HUES6 (cell line): ENCODE measurements around the gene PPP2R5A.

Source experiments
- H3K27ac ChIP-seq: 2 replicates; pipeline ENCODE4 v1.7.0; 2013; ENCODE audit warnings: low read depth, mild to moderate bottlenecking, low read length, inconsistent platforms
- H3K27me3 ChIP-seq: 2 replicates; pipeline ENCODE4 v1.6.1; 2013; ENCODE audit warnings: low read length; ENCODE audit not compliant: control insufficient read depth, insufficient read depth
- H3K36me3 ChIP-seq: 2 replicates; pipeline ENCODE4 v1.6.1; 2013; ENCODE audit warnings: low read length; ENCODE audit not compliant: control insufficient read depth, insufficient read depth
- H3K4me1 ChIP-seq: 2 replicates; pipeline ENCODE4 v1.6.1; 2013; ENCODE audit warnings: low read length; ENCODE audit not compliant: control insufficient read depth, insufficient read depth
- H3K4me3 ChIP-seq: 2 replicates; pipeline ENCODE4 v1.5.1; 2013; ENCODE audit warnings: low read depth, low read length
- H3K9ac ChIP-seq: one replicate; pipeline ENCODE4 v1.6.1; 2013; ENCODE audit warnings: mild to moderate bottlenecking, low read length
- H3K9me3 ChIP-seq: 2 replicates; pipeline ENCODE4 v1.6.1; 2013; ENCODE audit warnings: low read depth, low read length; ENCODE audit not compliant: control insufficient read depth, insufficient read depth

PPP2R5A gene

DNA sequence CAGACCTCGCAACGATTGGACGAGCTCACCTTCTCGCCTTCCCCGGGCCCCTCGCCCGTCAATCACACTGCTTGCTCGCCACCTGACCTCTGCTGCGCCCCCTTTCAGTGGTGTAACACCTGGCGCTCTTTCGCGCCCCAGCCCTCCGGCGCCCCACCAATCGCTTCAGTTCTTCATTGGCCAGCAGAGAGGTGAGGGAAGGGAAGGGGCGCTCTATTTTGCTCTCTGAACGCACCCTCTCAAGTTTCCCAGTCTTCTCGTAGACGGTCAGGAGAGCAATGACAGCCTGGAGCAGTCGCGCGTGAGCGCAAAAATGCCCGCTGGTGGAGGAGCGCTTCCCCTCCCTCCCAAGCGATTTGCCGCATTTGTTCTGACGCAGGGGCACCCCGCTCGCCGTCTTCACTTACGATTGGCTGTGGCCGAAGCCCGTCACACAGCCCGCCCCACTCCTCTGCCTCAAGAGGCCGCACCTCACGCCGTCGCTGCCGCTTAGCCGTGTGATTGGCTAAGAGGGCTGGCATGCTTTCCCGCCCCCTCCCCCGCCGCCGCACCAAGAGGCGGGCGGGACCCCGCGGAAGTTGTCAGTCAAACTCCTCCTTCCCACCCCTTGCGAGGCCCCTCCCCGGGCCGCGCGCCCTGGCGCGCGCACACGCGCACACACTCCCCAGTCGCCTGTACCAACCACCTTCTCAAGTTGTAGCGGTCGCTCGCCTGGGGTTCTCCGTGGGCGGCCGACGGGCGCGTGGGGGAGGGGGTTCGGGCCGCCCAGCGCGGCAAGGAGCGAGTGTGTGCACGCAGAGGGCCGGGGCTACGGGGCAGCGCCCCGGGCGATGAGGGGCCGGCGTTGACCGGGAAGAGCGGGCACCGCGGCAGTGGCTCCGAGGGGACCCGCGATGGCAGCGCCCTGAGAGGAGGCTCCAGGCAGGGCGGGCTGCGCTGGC, at the start of gene PPP2R5A:
Gene PPP2R5A, plus strand, starts transcription at position 667 of the 941 bp plus-strand sequence. CDS start 701 bp downstream, outside the sequence.
- H3K9me3 ChIP-seq: no peaks in the 10 kb centered on the region
- peak within 1 kb of the TSS; percentile 82 for H3K9ac ChIP-seq
- H3K36me3 ChIP-seq: no peaks in the 10 kb centered on the region
- H3K4me3 ChIP-seq: peak within 1 kb of the TSS; percentile 90
- H3K27ac ChIP-seq: peak within 1 kb of the TSS; percentile 80
- peaks cover 14% of the 10 kb centered on the region for H3K4me1 ChIP-seq
- no peaks in the 10 kb centered on the region for H3K27me3 ChIP-seq

DNA sequence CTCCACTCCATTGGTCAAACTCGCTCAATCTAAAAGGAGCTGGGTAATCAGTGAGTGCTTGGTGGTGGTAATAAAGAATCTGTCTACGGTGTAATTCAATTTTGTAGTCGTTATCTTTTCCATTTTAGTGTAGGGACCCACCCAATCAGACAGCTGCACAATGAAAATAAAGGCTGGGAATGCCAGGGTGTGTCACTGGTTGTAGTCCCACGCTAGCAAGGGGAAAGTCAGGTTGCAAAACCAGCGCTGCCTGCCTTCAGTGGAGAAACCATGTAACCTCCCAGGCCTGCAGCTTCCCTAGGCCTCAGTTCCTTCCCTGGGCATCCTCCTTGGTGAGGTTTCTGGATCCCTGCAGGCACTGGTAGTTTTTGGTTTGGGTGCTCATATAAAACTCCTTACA, 49.4 kb upstream of the PPP2R5A start:
- no peak overlapping the region for H3K27ac ChIP-seq
- no peak overlapping the region for H3K9ac ChIP-seq
- no peak overlapping the region for H3K4me3 ChIP-seq
- H3K27me3 ChIP-seq: no peaks in the 10 kb centered on the region
- no peaks in the 10 kb centered on the region for H3K9me3 ChIP-seq
- no peaks in the 10 kb centered on the region for H3K36me3 ChIP-seq
- H3K4me1 ChIP-seq: no peaks in the 10 kb centered on the region

DNA sequence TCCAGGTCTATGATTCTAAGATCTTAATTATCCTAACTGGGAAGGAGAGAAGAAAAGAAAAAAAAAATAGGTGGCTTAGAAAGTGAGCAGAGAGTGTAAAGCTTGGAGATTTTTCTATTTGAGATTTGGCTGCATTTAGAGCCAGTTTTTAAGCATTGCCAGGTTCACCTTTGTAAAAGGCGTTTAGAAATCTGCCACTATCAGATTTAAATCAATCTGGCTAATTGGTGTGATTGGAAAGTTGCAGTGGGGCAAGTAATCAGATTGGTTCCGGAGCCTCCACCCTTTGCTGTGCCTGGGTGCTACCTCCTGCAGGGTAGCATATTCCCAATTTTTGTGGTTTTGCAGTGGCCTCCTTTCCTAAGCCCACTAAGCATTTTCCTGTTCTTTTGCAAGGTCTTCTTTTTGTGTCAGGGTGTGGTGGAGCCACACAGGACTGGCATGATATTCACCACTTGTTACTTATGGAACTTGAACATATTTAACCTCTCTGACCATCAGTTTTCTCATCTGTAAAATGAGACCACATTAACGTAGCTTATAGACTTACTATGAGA, 48.5 kb upstream of the PPP2R5A start:
- no peaks in the 10 kb centered on the region for H3K9me3 ChIP-seq
- no peak overlapping the region for H3K9ac ChIP-seq
- H3K27ac ChIP-seq: no peak overlapping the region
- H3K36me3 ChIP-seq: no peaks in the 10 kb centered on the region
- H3K27me3 ChIP-seq: no peaks in the 10 kb centered on the region
- H3K4me1 ChIP-seq: no peaks in the 10 kb centered on the region
- H3K4me3 ChIP-seq: no peak overlapping the region

DNA sequence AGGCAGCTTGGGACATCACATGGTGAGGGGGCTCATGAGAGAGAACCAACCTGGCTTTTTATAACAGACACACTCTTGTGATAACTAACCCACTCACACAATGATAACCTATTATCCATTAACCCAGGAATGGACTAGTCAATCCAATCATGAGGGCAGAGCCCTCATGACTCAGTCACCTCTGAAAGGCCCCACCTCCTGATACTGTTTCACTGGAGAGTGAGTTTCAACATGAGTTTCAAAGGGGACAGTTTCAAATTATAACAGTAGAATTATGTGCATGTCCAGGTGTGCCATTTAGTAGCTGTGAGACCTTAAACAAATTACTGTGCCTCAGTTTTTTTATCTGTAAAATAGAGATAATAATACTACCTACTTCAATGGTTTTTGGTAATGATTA, 47.6 kb upstream of the PPP2R5A start:
- H3K4me3 ChIP-seq: no peak overlapping the region
- H3K9ac ChIP-seq: no peak overlapping the region
- H3K9me3 ChIP-seq: no peaks in the 10 kb centered on the region
- H3K4me1 ChIP-seq: no peaks in the 10 kb centered on the region
- no peaks in the 10 kb centered on the region for H3K27me3 ChIP-seq
- H3K27ac ChIP-seq: no peak overlapping the region
- no peaks in the 10 kb centered on the region for H3K36me3 ChIP-seq

DNA sequence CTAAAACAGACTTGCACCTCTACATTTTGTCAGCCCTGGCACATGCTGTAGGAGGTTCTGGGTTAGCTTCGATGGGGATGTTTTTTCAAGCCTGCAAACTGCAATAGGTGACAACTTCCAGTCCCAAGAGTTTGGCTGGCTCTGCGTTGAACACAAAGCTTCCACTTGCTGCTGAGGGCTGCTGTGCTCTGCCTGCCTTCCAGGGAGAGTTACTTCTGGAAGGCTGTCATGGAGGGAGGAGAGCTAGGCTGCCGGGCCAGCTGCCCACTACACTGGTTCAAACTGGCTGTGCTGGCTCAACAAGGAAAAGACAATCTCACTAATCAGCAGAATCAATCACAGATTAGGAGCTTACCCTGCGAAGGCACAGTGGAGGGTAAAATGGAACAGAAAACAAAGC, 46.7 kb upstream of the PPP2R5A start:
- Histone ChIP-seq H3K9me3 (no peaks in the 10 kb centered on the region), H3K4me1 (no peaks in the 10 kb centered on the region), H3K36me3 (no peaks in the 10 kb centered on the region), H3K9ac (no peak overlapping the region), H3K27me3 (no peaks in the 10 kb centered on the region), H3K4me3 (no peak overlapping the region), H3K27ac (no peak overlapping the region)

DNA sequence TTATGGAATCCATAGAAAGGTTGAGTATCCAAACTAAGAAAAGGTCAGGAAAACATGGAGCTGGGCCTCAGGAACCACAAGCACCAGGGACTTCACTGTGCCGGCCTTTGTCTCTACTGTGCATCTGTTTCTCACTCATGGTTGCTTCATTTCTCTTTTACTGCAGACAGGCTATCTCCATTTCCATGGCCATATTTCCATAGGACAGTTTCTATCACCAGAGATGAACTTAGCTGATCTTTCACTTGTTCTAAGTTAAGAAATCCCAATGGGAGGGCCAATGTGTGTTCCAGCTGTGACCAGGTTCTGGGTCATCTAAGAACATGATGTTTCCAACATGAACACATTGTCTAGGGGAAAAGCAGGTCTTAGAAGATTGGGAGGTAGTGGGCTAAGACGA, 43.7 kb upstream of the PPP2R5A start:
- Histone ChIP-seq H3K4me1 (no peaks in the 10 kb centered on the region), H3K36me3 (no peaks in the 10 kb centered on the region), H3K27me3 (no peaks in the 10 kb centered on the region), H3K4me3 (no peak overlapping the region), H3K27ac (no peak overlapping the region), H3K9me3 (no peaks in the 10 kb centered on the region), H3K9ac (no peak overlapping the region)

DNA sequence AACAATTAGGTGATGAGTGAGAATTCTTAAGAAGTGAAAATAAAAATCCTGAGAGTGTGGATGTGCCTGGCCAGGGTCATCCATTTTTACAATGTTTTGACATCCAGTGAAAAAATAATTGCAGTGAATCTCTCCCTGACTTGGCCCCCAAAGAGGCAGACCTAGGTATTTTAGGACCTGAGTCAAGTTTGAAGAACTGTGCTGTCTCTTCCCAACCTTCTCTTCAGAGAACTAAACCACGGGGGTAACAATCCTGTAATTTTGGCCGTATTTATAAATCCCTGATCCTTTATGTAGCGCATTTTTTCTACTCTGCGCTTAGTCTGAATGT, 43.3 kb upstream of the PPP2R5A start:
- Histone ChIP-seq H3K36me3 (no peaks in the 10 kb centered on the region), H3K27me3 (no peaks in the 10 kb centered on the region), H3K4me3 (no peak overlapping the region), H3K9me3 (no peaks in the 10 kb centered on the region), H3K27ac (no peak overlapping the region), H3K4me1 (no peaks in the 10 kb centered on the region), H3K9ac (no peak overlapping the region)

DNA sequence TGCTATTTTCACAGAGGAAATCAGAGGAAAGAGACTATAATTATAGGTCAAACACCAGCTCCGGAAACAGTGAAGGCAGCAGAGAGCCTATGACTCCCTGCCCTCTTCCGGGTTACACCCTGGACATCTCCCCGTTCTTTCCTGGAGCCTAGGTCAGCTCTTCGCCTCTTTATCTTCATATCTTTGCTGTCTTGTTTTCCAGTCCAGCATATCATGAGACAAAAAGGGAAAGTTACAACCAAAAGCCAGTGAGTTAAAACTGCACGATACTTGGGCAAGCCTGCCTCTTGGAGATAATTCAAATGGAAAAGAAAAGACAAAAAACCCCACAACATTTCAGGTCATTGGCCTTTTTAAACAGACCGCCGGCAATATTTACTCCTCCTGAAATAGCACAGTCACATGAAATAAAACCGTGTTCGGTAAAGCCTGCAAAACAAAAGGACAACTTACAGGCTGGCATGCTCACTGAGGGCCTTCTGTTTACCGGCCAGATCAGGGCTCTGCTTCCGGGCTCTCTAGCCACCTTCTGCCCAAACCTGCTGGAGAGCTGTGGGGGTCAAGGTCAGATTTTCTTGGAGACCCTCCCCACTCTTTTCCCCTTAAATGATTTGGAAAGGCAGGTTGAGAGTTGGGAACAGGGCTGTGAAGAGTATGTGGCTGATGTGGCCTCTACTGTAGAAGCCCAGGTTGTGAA, 42.8 kb upstream of the PPP2R5A start:
- no peaks in the 10 kb centered on the region for H3K36me3 ChIP-seq
- H3K27me3 ChIP-seq: no peaks in the 10 kb centered on the region
- no peak overlapping the region for H3K4me3 ChIP-seq
- H3K9me3 ChIP-seq: no peaks in the 10 kb centered on the region
- H3K4me1 ChIP-seq: no peaks in the 10 kb centered on the region
- H3K9ac ChIP-seq: no peak overlapping the region
- no peak overlapping the region for H3K27ac ChIP-seq

DNA sequence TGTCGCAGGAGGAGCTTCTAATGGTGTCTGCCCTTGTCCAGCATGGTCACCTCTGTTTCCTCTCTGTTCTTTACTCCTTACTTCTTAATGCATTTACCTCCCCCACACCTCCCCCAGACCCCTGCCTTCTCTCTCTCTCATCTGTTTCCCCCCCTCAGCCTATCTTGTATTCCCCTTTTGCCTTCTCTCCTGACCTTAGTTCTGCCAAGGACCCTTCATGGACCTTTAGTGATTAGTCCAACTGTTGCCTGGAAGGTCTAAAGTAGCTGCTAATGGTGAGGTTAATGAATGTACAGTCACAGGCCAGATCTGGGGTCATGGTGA, 42.3 kb upstream of the PPP2R5A start:
- no peak overlapping the region for H3K4me3 ChIP-seq
- H3K36me3 ChIP-seq: no peaks in the 10 kb centered on the region
- no peak overlapping the region for H3K27ac ChIP-seq
- no peaks in the 10 kb centered on the region for H3K27me3 ChIP-seq
- no peaks in the 10 kb centered on the region for H3K9me3 ChIP-seq
- no peaks in the 10 kb centered on the region for H3K4me1 ChIP-seq
- H3K9ac ChIP-seq: no peak overlapping the region

DNA sequence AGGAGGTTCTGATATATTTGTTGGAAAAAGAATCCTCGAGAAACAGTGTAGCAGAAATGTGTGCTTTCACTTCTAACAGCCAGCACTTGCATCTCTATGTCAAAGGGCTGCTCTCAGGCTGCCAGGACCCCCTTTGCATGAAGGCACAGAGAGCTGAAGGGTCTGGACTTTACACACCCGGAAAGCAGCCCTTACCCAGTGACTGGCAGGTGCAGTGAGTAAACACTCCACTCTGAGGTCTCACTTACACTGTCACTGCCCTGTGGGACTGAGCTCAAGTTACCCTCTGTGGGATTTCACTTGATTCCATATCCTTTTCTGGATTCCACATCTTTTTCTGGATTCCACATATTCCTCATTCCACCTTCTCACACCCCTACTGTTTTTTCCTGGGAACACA, 40.8 kb upstream of the PPP2R5A start:
- Histone ChIP-seq H3K9me3 (no peaks in the 10 kb centered on the region), H3K27ac (no peak overlapping the region)

DNA sequence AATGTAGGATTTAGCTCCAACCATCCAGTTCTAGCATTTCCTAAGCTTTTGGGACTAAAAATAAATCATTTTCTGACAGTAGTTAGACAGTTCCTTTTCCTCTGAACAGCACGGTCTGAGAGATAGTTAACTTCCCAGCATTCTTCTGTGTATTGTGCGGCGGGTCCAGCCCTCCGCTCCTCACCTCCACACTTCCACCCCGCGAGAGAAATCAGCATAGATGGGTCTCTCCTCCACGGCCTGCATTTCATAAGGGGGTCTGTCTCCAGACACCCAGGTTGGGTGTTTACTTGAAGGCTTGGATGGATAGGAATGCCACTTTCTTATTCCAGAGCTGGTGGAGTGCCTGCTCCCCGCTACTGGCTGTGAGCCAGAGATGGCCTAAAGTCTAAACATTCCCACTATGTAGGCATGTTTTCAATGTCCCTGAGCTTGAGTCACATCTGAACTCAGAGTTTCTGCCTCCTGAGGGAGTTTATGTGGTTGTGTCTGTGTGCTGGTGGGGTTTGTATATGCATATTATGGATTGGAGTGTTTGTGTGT, 38.0 kb upstream of the PPP2R5A start:
- no peaks in the 10 kb centered on the region for H3K4me1 ChIP-seq
- no peaks in the 10 kb centered on the region for H3K27me3 ChIP-seq
- no peak overlapping the region for H3K4me3 ChIP-seq
- H3K36me3 ChIP-seq: no peaks in the 10 kb centered on the region
- H3K27ac ChIP-seq: no peak overlapping the region
- H3K9ac ChIP-seq: no peak overlapping the region
- no peaks in the 10 kb centered on the region for H3K9me3 ChIP-seq

More for the DNA sequence above, 40.8 kb upstream of the PPP2R5A start:
- Histone ChIP-seq H3K4me1 (no peaks in the 10 kb centered on the region), H3K36me3 (no peaks in the 10 kb centered on the region), H3K27me3 (no peaks in the 10 kb centered on the region), H3K4me3 (no peak overlapping the region), H3K9ac (no peak overlapping the region)
